Breast epithelium (tissue), 3 donors: ENCODE measurements around the gene SGO1.

Experiments used
- POLR2A ChIP-seq: fragments of 450-650 bp; IDR thresholded peaks from one replicate; pipeline ENCODE4 v1.6.1; 2016; ENCODE audit warnings: antibody characterized with exemption, mild to moderate bottlenecking, moderate library complexity
- POLR2AphosphoS5 ChIP-seq, 3 donors: sonication (generic); formaldehyde crosslinking; IDR thresholded peaks; one replicate each; pipeline ENCODE4 v1.6.1; 2017; ENCODE audit warnings: antibody characterized with exemption in 3 of 3
- TF ChIP-seq, protein P1 (sequence below), 3 donors: fragments of 450-650 bp; IDR thresholded peaks; one replicate each; pipeline ENCODE4 v1.5.1; 2016 to 2017; ENCODE audit warnings: antibody characterized with exemption in 3 of 3, mild to moderate bottlenecking in 3 of 3, moderate library complexity in 3 of 3

DNA sequence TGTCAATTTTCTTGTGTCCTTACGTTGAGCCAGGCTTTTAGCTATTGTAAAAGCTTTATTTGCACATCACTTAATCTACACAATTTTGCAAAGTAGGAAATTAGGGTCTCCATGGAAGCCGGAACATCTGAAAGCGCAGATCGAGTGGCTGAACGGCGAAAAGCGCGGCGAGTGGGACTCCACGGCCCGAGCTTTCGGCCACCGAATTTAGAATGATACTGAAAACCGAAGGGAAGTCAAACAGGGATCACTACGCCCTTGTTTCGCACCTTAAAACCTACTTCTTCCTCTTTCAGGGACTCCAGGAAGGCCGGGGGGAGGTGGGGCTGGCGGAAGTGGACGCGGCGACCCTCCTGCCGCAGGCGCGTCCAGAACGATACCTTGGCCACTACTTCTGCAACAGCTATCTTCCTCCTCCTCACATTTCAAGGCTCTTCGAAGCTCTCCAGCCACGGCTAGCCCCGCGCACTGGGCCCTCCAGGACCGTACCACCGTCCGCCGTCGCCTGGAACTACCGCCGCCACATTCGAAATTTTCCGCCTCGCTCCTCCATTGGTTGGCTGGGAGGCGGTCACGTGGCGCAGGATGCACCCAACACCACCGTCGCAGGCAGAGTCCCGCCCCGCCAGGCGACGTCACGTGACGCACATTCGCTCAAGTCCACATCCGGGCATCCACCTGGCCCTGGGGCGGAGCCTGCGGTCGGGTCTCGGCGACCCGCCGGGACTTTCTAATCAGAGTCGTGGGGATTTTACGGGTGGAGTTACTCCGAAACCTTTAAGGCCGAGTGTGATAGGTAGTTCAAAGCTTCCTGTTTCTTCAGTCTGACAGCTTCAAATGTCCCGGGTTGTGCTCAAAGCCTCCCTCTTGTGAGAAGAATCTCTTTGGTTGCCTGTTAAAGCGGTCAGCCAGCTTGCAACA is at the start of gene SGO1:
- TF ChIP-seq, protein P1, sequence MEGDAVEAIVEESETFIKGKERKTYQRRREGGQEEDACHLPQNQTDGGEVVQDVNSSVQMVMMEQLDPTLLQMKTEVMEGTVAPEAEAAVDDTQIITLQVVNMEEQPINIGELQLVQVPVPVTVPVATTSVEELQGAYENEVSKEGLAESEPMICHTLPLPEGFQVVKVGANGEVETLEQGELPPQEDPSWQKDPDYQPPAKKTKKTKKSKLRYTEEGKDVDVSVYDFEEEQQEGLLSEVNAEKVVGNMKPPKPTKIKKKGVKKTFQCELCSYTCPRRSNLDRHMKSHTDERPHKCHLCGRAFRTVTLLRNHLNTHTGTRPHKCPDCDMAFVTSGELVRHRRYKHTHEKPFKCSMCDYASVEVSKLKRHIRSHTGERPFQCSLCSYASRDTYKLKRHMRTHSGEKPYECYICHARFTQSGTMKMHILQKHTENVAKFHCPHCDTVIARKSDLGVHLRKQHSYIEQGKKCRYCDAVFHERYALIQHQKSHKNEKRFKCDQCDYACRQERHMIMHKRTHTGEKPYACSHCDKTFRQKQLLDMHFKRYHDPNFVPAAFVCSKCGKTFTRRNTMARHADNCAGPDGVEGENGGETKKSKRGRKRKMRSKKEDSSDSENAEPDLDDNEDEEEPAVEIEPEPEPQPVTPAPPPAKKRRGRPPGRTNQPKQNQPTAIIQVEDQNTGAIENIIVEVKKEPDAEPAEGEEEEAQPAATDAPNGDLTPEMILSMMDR (IDR thresholded peaks at IDR 0.05) = peak in 1 of 3 donors; percentile 19
- TF ChIP-seq POLR2A (peak; percentile 79), POLR2AphosphoS5 (IDR thresholded peaks at IDR 0.05) (peak; percentile 82 to 91 (median 88))
